Medulla oblongata (tissue), 1 donor: ENCODE results near the gene SCAI.
A peak's percentile ranks its signal among the peaks of the same experiment; 100 is the strongest.
"Not testable (repeated sequence)": the region's sequence is repeated elsewhere in the genome, so short reads cannot be mapped to it uniquely, and the experiment has no call there.

Experiments
- DNase-seq: peaks from one replicate; pipeline ENCODE4 v3.0.0-alpha.2; 2015; ENCODE audit errors: extremely low spot score

Gene SCAI

GRCh38 chr9:125028041-125028440 is 115.3 kb downstream of the SCAI start:
- DNase-seq, result no peak

- no peak for DNase-seq
Observed at GRCh38 chr9:125024917-125025316, 118.4 kb downstream of the SCAI start.

- no peak for DNase-seq
Observed at GRCh38 chr9:125021069-125021468, 122.3 kb downstream of the SCAI start.

GRCh38 chr9:125015655-125016054 is 127.7 kb downstream of the SCAI start:
- DNase-seq, result not testable (repeated sequence)

- not testable (repeated sequence) for DNase-seq
Observed at GRCh38 chr9:125012013-125012412, 131.3 kb downstream of the SCAI start.

- DNase-seq, result no peak
Observed at GRCh38 chr9:125008599-125008998, 134.7 kb downstream of the SCAI start.

- no peak for DNase-seq
Observed at GRCh38 chr9:125003332-125003731, 140.0 kb downstream of the SCAI start.

GRCh38 chr9:124983698-124984097 is 159.6 kb downstream of the SCAI start:
- DNase-seq, result no peak

- no peak for DNase-seq
Observed at GRCh38 chr9:124980431-124980830, 162.9 kb downstream of the SCAI start.

- DNase-seq, result no peak
Observed at GRCh38 chr9:124975131-124975530, 168.2 kb downstream of the SCAI start.

- DNase-seq, result no peak
Observed at GRCh38 chr9:124973807-124974206, 169.5 kb downstream of the SCAI start.

- DNase-seq, result no peak
Observed at GRCh38 chr9:124972241-124972770, 171.0 kb downstream of the SCAI start.

GRCh38 chr9:124969401-124969800 is 173.9 kb downstream of the SCAI start:
- DNase-seq, result no peak

- DNase-seq, result no peak
Observed at GRCh38 chr9:124968238-124968637, 175.1 kb downstream of the SCAI start.

GRCh38 chr9:124965775-124966568 is 177.4 kb downstream of the SCAI start:
- DNase-seq, result not testable (repeated sequence)

GRCh38 chr9:124964604-124965003 is 178.7 kb downstream of the SCAI start:
- no peak for DNase-seq

GRCh38 chr9:124964056-124964455 is 179.3 kb downstream of the SCAI start:
- DNase-seq, result no peak

- no peak for DNase-seq
Observed at GRCh38 chr9:124960409-124960752, 182.9 kb downstream of the SCAI start.

GRCh38 chr9:124959671-124960408 is 183.5 kb downstream of the SCAI start:
- not testable (repeated sequence) for DNase-seq

GRCh38 chr9:124954255-124954654 is 189.1 kb downstream of the SCAI start:
- DNase-seq, result no peak

GRCh38 chr9:124950050-124950718 is 193.1 kb downstream of the SCAI start:
- DNase-seq, result peak; percentile 12

GRCh38 chr9:124949387-124949786 is 193.9 kb downstream of the SCAI start:
- no peak for DNase-seq
